Hepatocyte (in vitro differentiated cells): ENCODE results near the gene LCP1.

Experiments used
- CTCF ChIP-seq: fragments of 200-600 bp; sonication (generic); IDR thresholded peaks from 2 replicates; pipeline ENCODE4 v1.5.1; 2016; ENCODE audit warnings: antibody characterized with exemption, mild to moderate bottlenecking; ENCODE audit not compliant: poor library complexity
- EZH2 ChIP-seq: fragments of 200-600 bp; sonication (generic); IDR thresholded peaks from 2 replicates; pipeline ENCODE4 v1.6.1; 2016; ENCODE audit warnings: antibody characterized with exemption, mild to moderate bottlenecking, borderline replicate concordance
- EZH2phosphoT487 ChIP-seq: fragments of 200-600 bp; sonication (generic); IDR thresholded peaks from one replicate; pipeline ENCODE4 v1.6.1; 2018; ENCODE audit warnings: antibody characterized with exemption, mild to moderate bottlenecking, low read depth, moderate library complexity; ENCODE audit not compliant: unreplicated experiment, severe bottlenecking

DNA sequence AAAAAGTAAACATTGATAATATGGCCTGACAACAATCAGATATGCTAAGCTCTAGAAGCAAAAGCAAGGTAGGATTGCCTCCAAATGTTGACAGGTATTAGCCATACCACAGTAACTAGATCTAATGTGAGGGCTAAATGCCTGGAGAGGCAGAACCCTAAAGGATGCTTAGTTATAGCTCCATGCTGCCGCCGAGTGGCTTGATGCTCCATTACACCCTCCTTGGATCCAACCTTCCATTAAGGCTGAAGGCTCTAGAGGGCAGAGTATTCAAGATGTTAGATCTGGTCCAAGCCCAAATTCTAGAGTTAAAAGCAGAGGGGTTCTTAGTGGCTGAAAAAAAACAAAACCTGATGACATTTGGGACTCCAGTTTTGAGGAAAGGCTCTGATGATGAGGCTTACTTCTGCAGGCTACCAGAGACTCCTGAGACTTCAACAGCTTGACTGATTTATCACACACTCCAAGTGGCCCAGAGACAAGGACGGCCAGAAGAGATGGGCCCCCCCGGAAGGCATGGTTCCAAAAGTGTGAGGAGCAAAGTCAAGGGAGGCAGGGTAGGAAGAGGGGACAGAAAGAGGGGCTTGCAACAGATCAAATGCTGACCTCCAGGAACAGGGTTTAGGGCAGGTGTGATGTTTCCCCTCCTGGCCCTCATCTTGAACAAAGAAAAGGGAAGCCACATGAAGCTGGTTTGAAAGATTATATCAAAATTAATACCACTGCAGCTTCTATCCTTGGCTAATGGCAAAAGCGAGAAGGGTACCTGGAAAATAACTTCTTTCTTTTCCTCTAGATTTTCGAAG is 55.2 kb downstream of the LCP1 start:
- TF ChIP-seq CTCF (peak; percentile 77), EZH2 (no peak), EZH2phosphoT487 (no peak)
